ENCODE measurements around the gene SEMG2. TPM values are rescaled to one million over a fixed set of nuclear protein-coding genes. Genes with fewer than 3 reads are reported as not detected.

SEMG2 gene
- total RNA-seq = not detected in 2 replicates

GRCh38 chr20:45221076-45221475, at the start of gene SEMG2:
TSS of gene SEMG2 (plus strand) at chr20:45221373. CDS start at chr20:45221390, 17 bp downstream.

GRCh38 chr20:45174434-45175364, 46.5 kb upstream of the SEMG2 start, which contains the start of gene PI3:
TSS of gene PI3 (plus strand) at chr20:45174902. CDS start at chr20:45174923, 21 bp downstream.

GRCh38 chr20:45206725-45207124, 14.4 kb upstream of the SEMG2 start, which contains the start of gene SEMG1:
TSS of gene SEMG1 (plus strand) at chr20:45207033. CDS start at chr20:45207054, 21 bp downstream.

GRCh38 chr20:45254383-45255262, 33.5 kb downstream of the SEMG2 start, which contains the start of gene SLPI:
TSS of gene SLPI (minus strand) at chr20:45254564. CDS start at chr20:45254543, 21 bp downstream.

Other genes with a start within 250 kb of the SEMG2 start
- gene KCNS1, start 120.2 kb upstream of the SEMG2 start, total RNA-seq = 3.0 and 6.2 TPM in 2 replicates
- not detected in 2 replicates for gene WFDC5, start 106.2 kb upstream of the SEMG2 start, total RNA-seq
- gene WFDC12, start 96.9 kb upstream of the SEMG2 start, total RNA-seq = not detected in 2 replicates
- gene PI3, start 46.5 kb upstream of the SEMG2 start, total RNA-seq = not detected in 2 replicates
- gene SEMG1, start 14.3 kb upstream of the SEMG2 start, total RNA-seq = not detected in 2 replicates
- gene SLPI, start 33.2 kb downstream of the SEMG2 start, total RNA-seq = 0.49 and 4.7 TPM in 2 replicates
- gene RBPJL, start 85.5 kb downstream of the SEMG2 start, total RNA-seq = not detected in 2 replicates
- gene MATN4, start 86.9 kb downstream of the SEMG2 start, total RNA-seq = not detected in 2 replicates
- 92.6 and 201 TPM in 2 replicates for gene SDC4, start 127.1 kb downstream of the SEMG2 start, total RNA-seq
- gene SYS1, start 141.8 kb downstream of the SEMG2 start, total RNA-seq = 53.3 and 63.6 TPM in 2 replicates
- gene TP53TG5, start 157.0 kb downstream of the SEMG2 start, total RNA-seq = not detected in 2 replicates
- gene DBNDD2, start 186.9 kb downstream of the SEMG2 start, total RNA-seq = 36.2 and 36.6 TPM in 2 replicates
- 81.5 and 125 TPM in 2 replicates for gene PIGT, start 194.8 kb downstream of the SEMG2 start, total RNA-seq
- 0.98 and 9.8 TPM in 2 replicates for gene WFDC2, start 248.4 kb downstream of the SEMG2 start, total RNA-seq

Data from mesangial cell (primary cell).